Hepatocyte (in vitro differentiated cells): ENCODE data around the gene GFOD1. TPM values are rescaled to one million over a fixed set of nuclear protein-coding genes. Genes with fewer than 3 reads are reported as not detected.

Experiments used
- DNase-seq: peaks from one replicate; pipeline ENCODE4 v3.0.0-alpha.2; 2016; ENCODE audit warnings: low spot score
- H2AFZ ChIP-seq: fragments of 200-600 bp; sonication (generic); 2 replicates; pipeline ENCODE4 v1.6.0; 2016; ENCODE audit warnings: antibody characterized with exemption, mild to moderate bottlenecking
- H3K27ac ChIP-seq: fragments of 200-600 bp; sonication (generic); 2 replicates; pipeline ENCODE4 v1.5.1; 2016; ENCODE audit warnings: mild to moderate bottlenecking
- H3K27me3 ChIP-seq: fragments of 200-600 bp; sonication (generic); 2 replicates; pipeline ENCODE4 v1.6.1; 2016
- H3K36me3 ChIP-seq: fragments of 200-600 bp; sonication (generic); replicated peaks from 2 replicates; pipeline ENCODE4 v1.5.1; 2016; ENCODE audit warnings: low read depth; ENCODE audit not compliant: insufficient read depth
- H3K4me1 ChIP-seq: fragments of 200-600 bp; sonication (generic); 2 replicates; pipeline ENCODE4 v1.5.1; 2016; ENCODE audit warnings: mild to moderate bottlenecking, moderate library complexity; ENCODE audit not compliant: insufficient read depth
- H3K4me2 ChIP-seq: fragments of 200-600 bp; sonication (generic); 2 replicates; pipeline ENCODE4 v1.6.0; 2016
- H3K4me3 ChIP-seq: fragments of 200-600 bp; sonication (generic); 2 replicates; pipeline ENCODE4 v1.5.1; 2016; ENCODE audit warnings: mild to moderate bottlenecking
- H3K79me2 ChIP-seq: fragments of 200-600 bp; sonication (generic); 2 replicates; pipeline ENCODE4 v1.6.0; 2017; ENCODE audit warnings: mild to moderate bottlenecking
- H3K9me2 ChIP-seq: fragments of 200-600 bp; sonication (generic); replicated peaks from 2 replicates; pipeline ENCODE4 v1.6.0; 2017; ENCODE audit warnings: mild to moderate bottlenecking; ENCODE audit not compliant: insufficient read depth
- H3K9me3 ChIP-seq: fragments of 200-600 bp; sonication (generic); 2 replicates; pipeline ENCODE4 v1.5.1; 2016; ENCODE audit warnings: low read depth, mild to moderate bottlenecking
- H4K20me1 ChIP-seq: fragments of 200-600 bp; sonication (generic); 2 replicates; pipeline ENCODE4 v1.6.0; 2016; ENCODE audit warnings: mild to moderate bottlenecking; ENCODE audit not compliant: insufficient read depth, poor library complexity, severe bottlenecking
- EZH2 ChIP-seq: fragments of 200-600 bp; sonication (generic); IDR thresholded peaks from 2 replicates; pipeline ENCODE4 v1.6.1; 2016; ENCODE audit warnings: antibody characterized with exemption, mild to moderate bottlenecking, borderline replicate concordance
- EZH2phosphoT487 ChIP-seq: fragments of 200-600 bp; sonication (generic); IDR thresholded peaks from one replicate; pipeline ENCODE4 v1.6.1; 2018; ENCODE audit warnings: antibody characterized with exemption, mild to moderate bottlenecking, low read depth, moderate library complexity; ENCODE audit not compliant: unreplicated experiment, severe bottlenecking
- WGBS: methylation state at CpG from one replicate; pipeline ENCODE4 v1.1.6; 2016; ENCODE audit warnings: low lambda C conversion rate; ENCODE audit errors: missing lambda C conversion rate; 5-methylcytosine and 5-hydroxymethylcytosine counted together
- polyA plus RNA-seq: library from polyadenylated mRNA; unstranded; fragments of >200 nt; fragmentation: Nextera tagmentation; extraction: Ambion mirVana; gene quantifications from 2 replicates; pipeline ENCODE4 v1.2.1, GENCODE V29; 2016
- total RNA-seq: library from RNA; depleted of rRNA; stranded (reverse); fragments of >200 nt; gene quantifications from 2 replicates; pipeline ENCODE4 v1.2.3, GENCODE V29; 2014
- TF ChIP-seq, protein P1 (sequence below): fragments of 200-600 bp; sonication (generic); IDR thresholded peaks from 2 replicates; pipeline ENCODE4 v1.5.1; 2016; ENCODE audit warnings: antibody characterized with exemption, mild to moderate bottlenecking; ENCODE audit not compliant: poor library complexity

Gene GFOD1
- total and polyA plus RNA-seq, 2 experiments from 2014 or later = 2.8 to 3.5 TPM

DNA sequence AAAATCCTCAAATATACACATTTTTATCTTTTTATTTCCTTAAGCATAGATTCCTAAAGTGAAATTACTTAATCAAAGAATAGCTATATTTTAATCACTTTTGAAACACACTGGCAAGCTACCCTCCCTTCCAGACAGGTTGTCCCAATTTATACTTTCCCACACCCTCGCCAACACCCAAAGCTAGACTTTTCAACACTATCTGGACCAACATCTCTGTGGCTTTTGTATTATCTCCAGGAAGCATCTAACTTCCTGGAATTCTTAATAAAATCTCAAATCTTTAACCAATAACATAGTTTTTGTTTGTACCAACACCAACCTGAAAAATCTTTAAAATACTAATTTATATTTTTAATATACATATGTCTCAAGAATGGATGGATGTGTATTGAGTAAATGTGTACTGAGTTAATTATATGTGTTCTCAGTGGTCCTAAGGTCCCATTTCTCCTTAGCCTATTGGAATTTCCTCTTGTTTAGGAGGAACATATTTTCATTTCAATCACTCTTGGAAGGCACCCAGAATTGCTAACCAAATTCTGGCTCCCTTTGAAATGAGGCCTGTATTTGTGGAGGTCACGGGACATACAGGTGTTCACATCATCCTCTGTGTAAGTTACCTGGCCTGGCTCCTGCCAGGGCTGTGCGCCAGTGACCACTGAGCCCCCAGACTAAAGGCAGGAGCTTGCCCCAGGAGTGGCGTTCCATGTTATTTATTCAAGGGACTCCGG lies 17.4 kb upstream of the GFOD1 start:
- Histone ChIP-seq H3K4me1 (no peaks in the 10 kb centered on the region), H3K4me2 (no peak overlapping the region), H3K9me2 (no peaks in the 10 kb centered on the region), H4K20me1 (no peaks in the 10 kb centered on the region), H3K36me3 (no peaks in the 10 kb centered on the region), H3K27ac (no peak overlapping the region), H3K79me2 (no peaks in the 10 kb centered on the region), H3K9me3 (no peaks in the 10 kb centered on the region), H3K27me3 (no peaks in the 10 kb centered on the region), H2AFZ (no peak overlapping the region), H3K4me3 (no peak overlapping the region)
- no peak for DNase-seq
- TF ChIP-seq EZH2 = no peak
- TF ChIP-seq EZH2phosphoT487 = no peak
- TF ChIP-seq, protein P1, sequence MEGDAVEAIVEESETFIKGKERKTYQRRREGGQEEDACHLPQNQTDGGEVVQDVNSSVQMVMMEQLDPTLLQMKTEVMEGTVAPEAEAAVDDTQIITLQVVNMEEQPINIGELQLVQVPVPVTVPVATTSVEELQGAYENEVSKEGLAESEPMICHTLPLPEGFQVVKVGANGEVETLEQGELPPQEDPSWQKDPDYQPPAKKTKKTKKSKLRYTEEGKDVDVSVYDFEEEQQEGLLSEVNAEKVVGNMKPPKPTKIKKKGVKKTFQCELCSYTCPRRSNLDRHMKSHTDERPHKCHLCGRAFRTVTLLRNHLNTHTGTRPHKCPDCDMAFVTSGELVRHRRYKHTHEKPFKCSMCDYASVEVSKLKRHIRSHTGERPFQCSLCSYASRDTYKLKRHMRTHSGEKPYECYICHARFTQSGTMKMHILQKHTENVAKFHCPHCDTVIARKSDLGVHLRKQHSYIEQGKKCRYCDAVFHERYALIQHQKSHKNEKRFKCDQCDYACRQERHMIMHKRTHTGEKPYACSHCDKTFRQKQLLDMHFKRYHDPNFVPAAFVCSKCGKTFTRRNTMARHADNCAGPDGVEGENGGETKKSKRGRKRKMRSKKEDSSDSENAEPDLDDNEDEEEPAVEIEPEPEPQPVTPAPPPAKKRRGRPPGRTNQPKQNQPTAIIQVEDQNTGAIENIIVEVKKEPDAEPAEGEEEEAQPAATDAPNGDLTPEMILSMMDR = no peak
- WGBS = 88% methylated on average over 5 of the region's 5 CpGs

- TF ChIP-seq, protein P1 = no peak
- no peak for TF ChIP-seq EZH2
- no peak for TF ChIP-seq EZH2phosphoT487
- Histone ChIP-seq H2AFZ (no peak overlapping the region), H3K79me2 (no peaks in the 10 kb centered on the region), H3K36me3 (no peaks in the 10 kb centered on the region), H3K27me3 (no peaks in the 10 kb centered on the region), H3K9me2 (no peaks in the 10 kb centered on the region), H3K27ac (peak overlapping the region; percentile 88), H3K4me2 (no peak overlapping the region), H4K20me1 (no peaks in the 10 kb centered on the region), H3K4me1 (no peaks in the 10 kb centered on the region), H3K4me3 (no peak overlapping the region), H3K9me3 (no peaks in the 10 kb centered on the region)
- 89% methylated on average over 3 of the region's 3 CpGs for WGBS
- no peak for DNase-seq
These were observed 13.5 kb upstream of the GFOD1 start for GRCh38 chr6:13500915-13501314.

DNA sequence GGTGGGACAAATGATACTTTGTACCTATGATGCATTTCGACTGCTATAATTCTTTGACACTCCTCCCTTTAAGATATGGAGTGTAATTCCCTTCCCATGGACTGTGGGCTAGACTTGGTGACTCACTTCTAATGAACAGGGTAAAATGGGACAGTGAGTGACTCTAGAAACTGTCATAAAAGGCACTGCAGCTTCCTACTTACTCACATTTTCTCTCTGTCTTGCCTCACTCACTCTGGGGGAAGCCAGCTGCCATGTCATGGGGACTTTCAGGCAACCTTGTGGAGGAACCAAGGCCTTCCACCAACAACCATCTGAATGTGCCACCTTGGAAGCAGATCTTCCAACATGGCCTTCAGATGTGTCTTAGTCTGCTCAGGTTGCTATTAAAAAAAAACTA lies 12.9 kb upstream of the GFOD1 start:
- H3K36me3 ChIP-seq = no peaks in the 10 kb centered on the region
- no peaks in the 10 kb centered on the region for H4K20me1 ChIP-seq
- no peak overlapping the region for H2AFZ ChIP-seq
- H3K4me1 ChIP-seq = no peaks in the 10 kb centered on the region
- H3K27me3 ChIP-seq = no peaks in the 10 kb centered on the region
- H3K9me2 ChIP-seq = no peaks in the 10 kb centered on the region
- H3K27ac ChIP-seq = peak overlapping the region; percentile 88
- TF ChIP-seq EZH2 (no peak), EZH2phosphoT487 (no peak)
- TF ChIP-seq, protein P1 = no peak
- DNase-seq = peak; percentile 57
- H3K9me3 ChIP-seq = no peaks in the 10 kb centered on the region
- no peak overlapping the region for H3K4me3 ChIP-seq
- WGBS = 83% methylated on average over 1 of the region's 1 CpG
- H3K79me2 ChIP-seq = no peaks in the 10 kb centered on the region
- no peak overlapping the region for H3K4me2 ChIP-seq
